IMR-90 (cell line): ENCODE data around the gene AADACL4. TPM values are rescaled to one million over a fixed set of nuclear protein-coding genes. Genes with fewer than 3 reads are reported as not detected.

Experiments used
- ATAC-seq: fragments of 200-7000 bp; cut with Tn5 transposase; 2 replicates; pipeline ENCODE4 v1.9.1; 2020; ENCODE audit warnings: low read depth, mild to moderate bottlenecking, moderate library complexity
- BruUV-seq: library from RNA; stranded (reverse); fragments of 400-500 nt; replicated peaks from 2 replicates; lab custom pipeline; 2021; lab: Mats Ljungman, UMichigan
- CTCF ChIA-PET: fragments of 300-600 bp; formaldehyde crosslinking; extraction: SDS; loops from one replicate; lab custom pipeline; 2021; ENCODE audit warnings: antibody characterized with exemption; lab: Yijun Ruan, JAX
- POLR2A ChIA-PET: fragments of 300-600 bp; sonication (Branson Sonifier 250); formaldehyde crosslinking; loops from one replicate; lab custom pipeline; 2022; ENCODE audit warnings: antibody characterized with exemption; ENCODE audit not compliant: unreplicated experiment; lab: Charles Lee
- DNase-seq: peaks from one replicate; pipeline ENCODE4 v3.0.0; 2013
- H2AFZ ChIP-seq: replicated peaks from 2 replicates; pipeline ENCODE3; 2013; ENCODE audit warnings: low read length, mild to moderate bottlenecking; ENCODE audit not compliant: poor library complexity
- H2AK5ac ChIP-seq: 2 replicates; pipeline ENCODE4 v1.6.1; 2013; ENCODE audit warnings: low read depth, low read length, inconsistent platforms
- H2AK9ac ChIP-seq: replicated peaks from 2 replicates; pipeline ENCODE3; 2013; ENCODE audit warnings: mild to moderate bottlenecking, low read depth, low read length, moderate library complexity; ENCODE audit not compliant: poor library complexity
- H2BK120ac ChIP-seq: 2 replicates; pipeline ENCODE4 v1.6.1; 2013; ENCODE audit warnings: low read depth, low read length, inconsistent platforms
- H2BK15ac ChIP-seq: 3 replicates; pipeline ENCODE4 v1.6.1; 2013; ENCODE audit warnings: low read depth, low read length, inconsistent platforms
- H2BK20ac ChIP-seq: 2 replicates; pipeline ENCODE4 v1.6.1; 2013; ENCODE audit warnings: low read depth, mild to moderate bottlenecking, inconsistent platforms, low read length, moderate library complexity
- H2BK5ac ChIP-seq: 2 replicates; pipeline ENCODE4 v1.6.1; 2013; ENCODE audit warnings: mild to moderate bottlenecking, low read depth, low read length, inconsistent platforms; ENCODE audit not compliant: poor library complexity, severe bottlenecking
- H3K14ac ChIP-seq: replicated peaks from 2 replicates; pipeline ENCODE4 v1.6.1; 2013; ENCODE audit warnings: low read depth, low read length, inconsistent platforms
- H3K18ac ChIP-seq: 2 replicates; pipeline ENCODE4 v1.6.1; 2013; ENCODE audit warnings: low read depth, low read length, control low read depth
- H3K23ac ChIP-seq: 2 replicates; pipeline ENCODE4 v1.6.1; 2013; ENCODE audit warnings: low read depth, low read length, inconsistent platforms
- H3K27ac ChIP-seq: 2 replicates; pipeline ENCODE4 v1.5.1; 2013; ENCODE audit warnings: mild to moderate bottlenecking, control low read depth, low read length; ENCODE audit not compliant: insufficient read depth
- H3K27me3 ChIP-seq: 2 replicates; pipeline ENCODE4 v1.6.1; 2013; ENCODE audit warnings: low read length; ENCODE audit not compliant: control insufficient read depth, insufficient read depth
- H3K36me3 ChIP-seq: 2 replicates; pipeline ENCODE4 v1.6.1; 2013; ENCODE audit warnings: low read length, mixed read lengths; ENCODE audit not compliant: control insufficient read depth, insufficient read depth
- H3K4ac ChIP-seq: 2 replicates; pipeline ENCODE4 v1.6.1; 2013; ENCODE audit warnings: low read depth, low read length, inconsistent platforms
- H3K4me1 ChIP-seq: 2 replicates; pipeline ENCODE4 v1.6.1; 2013; ENCODE audit warnings: low read length, mixed read lengths; ENCODE audit not compliant: control insufficient read depth, insufficient read depth
- H3K4me2 ChIP-seq: 2 replicates; pipeline ENCODE4 v1.6.1; 2013; ENCODE audit warnings: low read depth, mild to moderate bottlenecking, control low read depth, low read length, moderate library complexity
- H3K4me3 ChIP-seq: 2 replicates; pipeline ENCODE4 v1.5.1; 2013; ENCODE audit warnings: low read depth, mild to moderate bottlenecking, control low read depth, low read length, moderate library complexity; ENCODE audit not compliant: insufficient read depth
- H3K56ac ChIP-seq: 2 replicates; pipeline ENCODE4 v1.6.1; 2013; ENCODE audit warnings: low read length, inconsistent platforms; ENCODE audit not compliant: insufficient read depth; ENCODE audit errors: extremely low read depth
- H3K79me1 ChIP-seq, 2 experiments: 2 replicates each; pipeline ENCODE4 v1.6.1; 2013; ENCODE audit warnings: low read length in 2 of 2, inconsistent platforms in 1 of 2, low read depth in 1 of 2
- H3K9ac ChIP-seq: 2 replicates; pipeline ENCODE4 v1.6.1; 2013; ENCODE audit warnings: low read depth, low read length, control low read depth
- H3K9me1 ChIP-seq: 2 replicates; pipeline ENCODE4 v1.6.1; 2013; ENCODE audit warnings: low read length, inconsistent platforms; ENCODE audit not compliant: insufficient read depth
- H3K9me3 ChIP-seq: 2 replicates; pipeline ENCODE4 v1.6.1; 2013; ENCODE audit warnings: low read length; ENCODE audit not compliant: control insufficient read depth, insufficient read depth
- H4K20me1 ChIP-seq: 2 replicates; pipeline ENCODE4 v1.6.1; 2013; ENCODE audit warnings: low read length, inconsistent platforms; ENCODE audit not compliant: insufficient read depth
- H4K5ac ChIP-seq: 2 replicates; pipeline ENCODE4 v1.6.1; 2013; ENCODE audit warnings: mild to moderate bottlenecking, low read depth, low read length, control low read depth
- H4K8ac ChIP-seq, 2 experiments: 2 replicates each; pipeline ENCODE4 v1.6.1; 2013; ENCODE audit warnings: low read depth in 2 of 2, low read length in 2 of 2, control low read depth in 1 of 2, inconsistent platforms in 1 of 2
- H4K91ac ChIP-seq: 2 replicates; pipeline ENCODE4 v1.6.1; 2013; ENCODE audit warnings: low read depth, low read length, inconsistent platforms; ENCODE audit not compliant: insufficient read depth
- ELK1 ChIP-seq: fragments of 150-350 bp; IDR thresholded peaks from 2 replicates; pipeline ENCODE4 v1.6.1; 2016; ENCODE audit warnings: low read depth, mild to moderate bottlenecking, low read length, moderate library complexity, borderline replicate concordance
- WGBS, 2 experiments: methylation state at CpG; one replicate each; pipeline versions ENCODE4 v1.1.5 to v1.1.7; 2013; ENCODE audit warnings: missing lambda C conversion rate in 2 of 2; ENCODE audit not compliant: insufficient read length in 1 of 2; ENCODE audit errors: extremely low coverage in 2 of 2; 5-methylcytosine and 5-hydroxymethylcytosine counted together
- dilution Hi-C: fragments of 300-500 bp; cut with HindIII; formaldehyde crosslinking; loops from one replicate; pipeline ENCODE4 v1.14.3; 2018; ENCODE audit warnings: low sequenced_read_pairs; ENCODE audit not compliant: unreplicated experiment
- in situ Hi-C: fragments of 300-500 bp; cut with MboI; formaldehyde crosslinking; loops from 3 replicates; pipeline ENCODE4 v1.14.3; 2019; ENCODE audit warnings: low sequenced_read_pairs, inconsistent platforms, mixed read lengths
- intact Hi-C: fragments of 100-400 bp; cut with micrococcal nuclease; formaldehyde crosslinking; loops from 2 replicates; pipeline ENCODE4 v1.10.0; 2022
- polyA plus RNA-seq, 3 experiments: library from polyadenylated mRNA; depleted of rRNA; stranded (reverse); fragments of >200 nt; gene quantifications; 2 replicates each; pipeline ENCODE4 v1.2.3, GENCODE V29; 2012; ENCODE audit warnings: low replicate concordance in 1 of 3
- total RNA-seq: library from RNA; depleted of rRNA; stranded (reverse); fragments of >200 nt; gene quantifications from 2 replicates; pipeline ENCODE4 v1.2.3, GENCODE V29; 2012

The AADACL4 gene
- total and polyA plus RNA-seq, 2 of the 4 experiments (the other 2 are of a cell fraction) = not detected

- H3K4me1 ChIP-seq = peaks cover 2% of the 10 kb centered on the region; the same call in 1 of the 2 replicates
- 90% methylated on average over 3 of the region's 8 CpGs; no CpG with 5 or more reads in 1 of the 2 experiments for WGBS, 2 experiments
- H4K8ac ChIP-seq = no peak overlapping the region
- H2BK20ac ChIP-seq = no peak overlapping the region
- H3K36me3 ChIP-seq = no peaks in the 10 kb centered on the region
- DNase-seq (no peak), ATAC-seq (no peak)
- no peaks in the 10 kb centered on the region for H3K9me1 ChIP-seq
- peaks cover 42% of the 10 kb centered on the region for H3K27me3 ChIP-seq
- H2AK9ac ChIP-seq = no peak overlapping the region
- no peak overlapping the region for H3K14ac ChIP-seq
- H2AFZ ChIP-seq = no peak overlapping the region
- H2BK5ac ChIP-seq = no peak overlapping the region
- H3K18ac ChIP-seq = no peak overlapping the region
- H3K9ac ChIP-seq = no peak overlapping the region
- no peaks in the 10 kb centered on the region for H4K20me1 ChIP-seq
- TF ChIP-seq ELK1 = no peak
- no peak overlapping the region for H2BK15ac ChIP-seq
- BruUV-seq = no TSS peak
- POLR2A ChIA-PET = interaction anchor here (0.8 kb wide), 1 partner anchor 10 kb away, joined by 3 read pairs; no protein-coding TSS in a partner anchor
- dilution Hi-C loops (no loop called here), in situ Hi-C loops (no loop called here), intact Hi-C loops (no loop called here)
- H3K27ac ChIP-seq = no peak overlapping the region
- no peak overlapping the region for H4K91ac ChIP-seq
- no peak overlapping the region for H3K4me3 ChIP-seq
- H4K5ac ChIP-seq = no peak overlapping the region
- H3K23ac ChIP-seq = no peak overlapping the region
- no peak overlapping the region for H3K4me2 ChIP-seq
- CTCF ChIA-PET = interaction anchor here (0.6 kb wide), 1 partner anchor 12 kb away, joined by 3 read pairs; the partner anchor contains the start of gene AADACL4
- H2AK5ac ChIP-seq = no peak overlapping the region
- H2BK120ac ChIP-seq = no peak overlapping the region
- no peaks in the 10 kb centered on the region for H3K9me3 ChIP-seq
- H3K56ac ChIP-seq = no peak overlapping the region
- no peaks in the 10 kb centered on the region for H3K79me1 ChIP-seq
- H3K4ac ChIP-seq = no peak overlapping the region
Observed at GRCh38 chr1:12631571-12631970, 12.3 kb upstream of the AADACL4 start.
